ENCODE data around the gene TNFRSF8. TPM values are rescaled to one million over a fixed set of nuclear protein-coding genes. Genes with fewer than 3 reads are reported as not detected.

TNFRSF8 gene
- total and polyA plus RNA-seq, 2 donors (not counting 1 experiment from before 2014, with no cell fraction given): 0.36 to 0.57 TPM

GRCh38 chr1:12152113-12152891, 89.2 kb downstream of the TNFRSF8 start:
- H3K27me3 ChIP-seq (replicated peaks in 1 of 4; ENCODE audit: control extremely low read depth in 1 of 4, control insufficient read depth in 3 of 4, insufficient read depth in 4 of 4, low read length in 3 of 4): no peaks in the 10 kb centered on the region
- ATAC-seq (ENCODE audit: low read depth): peak; percentile 72
- peak overlapping the region; percentile 93 for H3K27ac ChIP-seq (ENCODE audit: low read length in 2 of 2)
- no peaks in the 10 kb centered on the region for H3K9me3 Mint-ChIP-seq (ENCODE audit: insufficient read depth)
- H3K27me3 Mint-ChIP-seq: no peaks in the 10 kb centered on the region
- no peaks in the 10 kb centered on the region for H3K79me2 ChIP-seq (ENCODE audit: control insufficient read depth, insufficient read depth, low read length)
- TF ChIP-seq EZH2 (IDR thresholded peaks at IDR 0.05; ENCODE audit: borderline replicate concordance, insufficient read depth, low read depth, low read length, poor library complexity, severe bottlenecking): no peak
- TF ChIP-seq CTCF (IDR thresholded peaks at IDR 0.05): no peak
- peak overlapping the region; percentile 92 for H3K27ac Mint-ChIP-seq
- peaks cover 85% of the 10 kb centered on the region for H3K4me1 Mint-ChIP-seq
- H3K4me1 ChIP-seq (ENCODE audit: control insufficient read depth in 2 of 2, insufficient read depth in 2 of 2, low read length in 2 of 2): peaks cover 74 to 91% of the 10 kb centered on the region in 2 donors
- peak overlapping the region; percentile 19 for H3K9ac ChIP-seq (ENCODE audit: low read length)
- peak; percentile 92 for DNase-seq
- H3K36me3 ChIP-seq (replicated peaks in 1 of 2; ENCODE audit: control extremely low read depth in 1 of 2, control insufficient read depth in 1 of 2, extremely low read depth in 1 of 2, insufficient read depth in 2 of 2, low read length in 1 of 2): no peaks in the 10 kb centered on the region
- H4K20me1 ChIP-seq (ENCODE audit: control insufficient read depth, insufficient read depth, low read length, poor library complexity, severe bottlenecking): no peaks in the 10 kb centered on the region
- ChIA-PET POLR2A (interaction anchor here (0.5 to 5.2 kb wide), 13 partner anchors 8 to 133 kb away, joined by 4 to 30 read pairs (median 5); partner anchors contain the start of gene MIIP), CTCF (interaction anchor here (1.1 to 15.1 kb wide), 11 partner anchors 9 to 58 kb away, joined by 3 to 169 read pairs (median 3); no protein-coding TSS in a partner anchor)
- H3K4me2 ChIP-seq (replicated peaks; ENCODE audit: low read depth, low read length, poor library complexity, severe bottlenecking): peak overlapping the region; percentile 72
- H2AFZ ChIP-seq (ENCODE audit: insufficient read depth, low read depth, low read length, poor library complexity, severe bottlenecking): no peak overlapping the region
- peaks cover 0 to 17% (median 0%) of the 10 kb centered on the region in 3 donors for H3K9me3 ChIP-seq (ENCODE audit: control extremely low read depth in 1 of 3, control insufficient read depth in 2 of 3, insufficient read depth in 1 of 3, low read length in 2 of 3)
- H3K4me3 ChIP-seq (ENCODE audit: control extremely low read depth in 1 of 5, extremely low read depth in 1 of 5, insufficient read depth in 1 of 5, low read depth in 2 of 5, low read length in 4 of 5): peak overlapping the region in 2 of 5 experiments; percentile 15 to 43
- peak overlapping the region; percentile 69 for H3K4me3 Mint-ChIP-seq
- intact Hi-C loops (cut with micrococcal nuclease): loop anchor here (1.0 to 10.0 kb wide), 6 partner anchors 9 to 248 kb away; no protein-coding TSS in a partner anchor
- 24% methylated on average over 6 of the region's 7 CpGs for WGBS (ENCODE audit: insufficient coverage)
